GM19351 (cell line): ENCODE measurements around the gene PCBP4.

Source experiments
- ATAC-seq: cut with Tn5 transposase; IDR thresholded peaks from one replicate; pipeline ENCODE4 v1.9.1; 2021; ENCODE audit warnings: mild to moderate bottlenecking, moderate library complexity; ENCODE audit not compliant: unreplicated experiment

Gene PCBP4

GRCh38 chr3:51967384-51968169 lies at the start of gene PCBP4:
Gene PCBP4 (minus strand): TSS chr3:51967454. CDS start chr3:51961240, 6,214 bp downstream.
- ATAC-seq, result peak; percentile 61

- no peak for ATAC-seq
Measured at GRCh38 chr3:52015438-52016228, 48.4 kb upstream of the PCBP4 start.

- no peak for ATAC-seq
Measured at GRCh38 chr3:52014613-52015012, 47.4 kb upstream of the PCBP4 start.

- no peak for ATAC-seq
Measured at GRCh38 chr3:52013802-52014598, 46.7 kb upstream of the PCBP4 start.

GRCh38 chr3:52012699-52013098 lies 45.4 kb upstream of the PCBP4 start:
- no peak for ATAC-seq

- no peak for ATAC-seq
Measured at GRCh38 chr3:52010431-52010830, 43.2 kb upstream of the PCBP4 start.

- no peak for ATAC-seq
Measured at GRCh38 chr3:52007291-52007690, 40.0 kb upstream of the PCBP4 start.

GRCh38 chr3:52006820-52007133 lies 39.5 kb upstream of the PCBP4 start:
- no peak for ATAC-seq

- no peak for ATAC-seq
Measured at GRCh38 chr3:52006017-52006819, 39.0 kb upstream of the PCBP4 start.

- ATAC-seq, result no peak
Measured at GRCh38 chr3:52005571-52005986, 38.3 kb upstream of the PCBP4 start.

- no peak for ATAC-seq
Measured at GRCh38 chr3:52004906-52005395, 37.7 kb upstream of the PCBP4 start.

GRCh38 chr3:52004163-52004787 lies 37.0 kb upstream of the PCBP4 start:
- no peak for ATAC-seq

GRCh38 chr3:52002748-52003147 lies 35.5 kb upstream of the PCBP4 start:
- no peak for ATAC-seq

GRCh38 chr3:52001443-52001974 lies 34.3 kb upstream of the PCBP4 start:
- peak; percentile 88 for ATAC-seq

- no peak for ATAC-seq
Measured at GRCh38 chr3:51999846-52000245, 32.6 kb upstream of the PCBP4 start.

- no peak for ATAC-seq
Measured at GRCh38 chr3:51998774-51999173, 31.5 kb upstream of the PCBP4 start.

GRCh38 chr3:51997935-51998596 lies 30.8 kb upstream of the PCBP4 start:
- no peak for ATAC-seq

GRCh38 chr3:51997172-51997571 lies 29.9 kb upstream of the PCBP4 start:
- no peak for ATAC-seq
